Astrocyte of the spinal cord (primary cell): ENCODE results near the gene CRYBB2.
"Not testable (repeated sequence)": the region's sequence is repeated elsewhere in the genome, so short reads cannot be mapped to it uniquely, and the experiment has no call there.

Experiments used
- DNase-seq: peaks from one replicate; pipeline ENCODE4 v3.0.0; 2011; ENCODE audit warnings: low read depth, low spot score
- H3K4me3 ChIP-seq: 2 replicates; pipeline ENCODE4 v1.5.1; 2011; ENCODE audit warnings: low read depth, mild to moderate bottlenecking, low read length, moderate library complexity
- in situ Hi-C: cut with HindIII; loops from 2 replicates; pipeline ENCODE4 v1.10.0; 2017; ENCODE audit warnings: low sequenced_read_pairs
- TF ChIP-seq, protein P1 (sequence below): IDR thresholded peaks from 2 replicates; pipeline ENCODE4 v1.5.1; 2012; ENCODE audit warnings: low read depth, mild to moderate bottlenecking, low read length, inconsistent platforms

The CRYBB2 gene

DNA sequence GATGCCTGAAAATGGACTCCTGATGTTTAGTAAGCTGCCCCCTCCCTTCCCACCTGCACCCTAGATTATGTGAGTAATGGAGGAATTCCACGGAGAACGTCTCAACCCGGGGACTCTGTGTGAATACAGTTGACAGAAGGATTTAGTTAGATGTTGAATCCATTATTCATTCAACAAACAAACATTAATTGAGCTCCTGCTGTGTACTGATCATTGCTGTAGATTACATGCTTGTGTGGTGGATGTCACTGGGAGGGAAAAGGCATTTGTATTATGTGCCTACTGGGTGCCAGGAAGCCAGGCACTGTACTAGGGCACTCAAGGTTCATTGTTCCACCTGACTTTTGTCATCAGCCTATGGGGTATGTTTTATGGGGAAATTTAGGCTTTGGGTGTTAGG, 42.6 kb upstream of the CRYBB2 start:
- TF ChIP-seq, protein P1, sequence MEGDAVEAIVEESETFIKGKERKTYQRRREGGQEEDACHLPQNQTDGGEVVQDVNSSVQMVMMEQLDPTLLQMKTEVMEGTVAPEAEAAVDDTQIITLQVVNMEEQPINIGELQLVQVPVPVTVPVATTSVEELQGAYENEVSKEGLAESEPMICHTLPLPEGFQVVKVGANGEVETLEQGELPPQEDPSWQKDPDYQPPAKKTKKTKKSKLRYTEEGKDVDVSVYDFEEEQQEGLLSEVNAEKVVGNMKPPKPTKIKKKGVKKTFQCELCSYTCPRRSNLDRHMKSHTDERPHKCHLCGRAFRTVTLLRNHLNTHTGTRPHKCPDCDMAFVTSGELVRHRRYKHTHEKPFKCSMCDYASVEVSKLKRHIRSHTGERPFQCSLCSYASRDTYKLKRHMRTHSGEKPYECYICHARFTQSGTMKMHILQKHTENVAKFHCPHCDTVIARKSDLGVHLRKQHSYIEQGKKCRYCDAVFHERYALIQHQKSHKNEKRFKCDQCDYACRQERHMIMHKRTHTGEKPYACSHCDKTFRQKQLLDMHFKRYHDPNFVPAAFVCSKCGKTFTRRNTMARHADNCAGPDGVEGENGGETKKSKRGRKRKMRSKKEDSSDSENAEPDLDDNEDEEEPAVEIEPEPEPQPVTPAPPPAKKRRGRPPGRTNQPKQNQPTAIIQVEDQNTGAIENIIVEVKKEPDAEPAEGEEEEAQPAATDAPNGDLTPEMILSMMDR: no peak
- H3K4me3 ChIP-seq: no peak overlapping the region
- no peak for DNase-seq
- in situ Hi-C loops: no loop called here

DNA sequence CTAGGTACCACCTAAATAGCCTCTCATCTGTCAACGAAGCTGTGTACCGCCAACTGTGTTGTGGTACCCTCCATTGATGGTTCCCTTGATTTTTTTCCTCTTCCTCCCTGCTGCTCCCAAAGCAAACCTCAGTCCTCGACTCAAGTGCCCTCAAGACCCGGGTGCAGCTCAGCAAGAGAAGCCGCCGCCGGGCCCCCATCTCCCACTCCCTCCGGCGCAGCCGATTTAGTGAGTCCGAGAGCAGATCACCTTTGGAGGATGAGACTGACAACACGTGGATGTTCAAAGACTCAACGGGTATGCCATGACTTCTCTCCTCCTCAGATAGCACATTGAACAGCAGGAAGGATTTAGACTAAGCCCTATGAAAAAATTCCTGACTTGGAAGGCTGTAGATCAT, 42.2 kb upstream of the CRYBB2 start:
- H3K4me3 ChIP-seq: no peak overlapping the region
- TF ChIP-seq, protein P1: no peak
- in situ Hi-C loops: no loop called here
- no peak for DNase-seq

DNA sequence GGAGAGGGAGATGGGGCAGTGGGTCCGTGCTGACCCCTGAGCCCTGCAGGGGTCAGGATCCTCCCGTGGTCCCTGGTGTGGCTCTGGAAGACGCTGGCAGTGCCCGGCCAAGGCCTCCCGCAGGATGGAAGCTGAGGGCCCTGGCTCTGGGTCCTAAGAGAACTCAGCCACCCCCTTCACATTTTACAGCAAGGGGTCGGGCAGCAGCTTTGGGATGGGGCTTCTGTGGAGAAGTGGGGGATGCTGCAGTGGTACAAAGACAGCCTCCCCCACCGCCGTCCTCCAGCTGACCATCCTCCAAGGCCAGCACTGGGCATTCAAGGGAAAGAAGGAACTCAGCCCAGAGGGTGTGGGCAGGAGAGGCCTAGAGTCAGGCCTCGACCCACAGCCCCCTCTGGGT, 41.5 kb upstream of the CRYBB2 start:
- DNase-seq: no peak
- no peak overlapping the region for H3K4me3 ChIP-seq
- TF ChIP-seq, protein P1: no peak
- in situ Hi-C loops: no loop called here

DNA sequence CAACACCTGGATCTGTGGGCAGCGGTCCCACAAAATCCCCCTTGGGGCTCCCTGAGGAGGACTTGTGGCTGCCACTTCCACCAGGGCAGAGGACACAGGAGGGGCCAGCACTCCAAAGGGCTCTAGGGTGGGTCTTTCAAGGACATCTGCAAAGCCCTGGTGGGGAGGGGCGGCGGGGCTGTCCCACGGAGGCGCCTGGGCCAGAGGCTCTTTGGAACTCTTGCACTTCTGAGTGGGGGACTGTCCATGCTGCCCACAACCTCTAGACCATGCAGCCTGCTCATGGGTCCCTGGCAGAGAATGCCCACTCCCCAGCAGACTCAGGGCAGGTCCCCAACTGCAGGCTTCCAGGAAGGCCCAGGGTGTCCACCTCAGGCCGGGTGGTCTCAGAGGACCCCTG, 41.1 kb upstream of the CRYBB2 start:
- H3K4me3 ChIP-seq, in situ Hi-C loops, DNase-seq: not testable (repeated sequence)

DNA sequence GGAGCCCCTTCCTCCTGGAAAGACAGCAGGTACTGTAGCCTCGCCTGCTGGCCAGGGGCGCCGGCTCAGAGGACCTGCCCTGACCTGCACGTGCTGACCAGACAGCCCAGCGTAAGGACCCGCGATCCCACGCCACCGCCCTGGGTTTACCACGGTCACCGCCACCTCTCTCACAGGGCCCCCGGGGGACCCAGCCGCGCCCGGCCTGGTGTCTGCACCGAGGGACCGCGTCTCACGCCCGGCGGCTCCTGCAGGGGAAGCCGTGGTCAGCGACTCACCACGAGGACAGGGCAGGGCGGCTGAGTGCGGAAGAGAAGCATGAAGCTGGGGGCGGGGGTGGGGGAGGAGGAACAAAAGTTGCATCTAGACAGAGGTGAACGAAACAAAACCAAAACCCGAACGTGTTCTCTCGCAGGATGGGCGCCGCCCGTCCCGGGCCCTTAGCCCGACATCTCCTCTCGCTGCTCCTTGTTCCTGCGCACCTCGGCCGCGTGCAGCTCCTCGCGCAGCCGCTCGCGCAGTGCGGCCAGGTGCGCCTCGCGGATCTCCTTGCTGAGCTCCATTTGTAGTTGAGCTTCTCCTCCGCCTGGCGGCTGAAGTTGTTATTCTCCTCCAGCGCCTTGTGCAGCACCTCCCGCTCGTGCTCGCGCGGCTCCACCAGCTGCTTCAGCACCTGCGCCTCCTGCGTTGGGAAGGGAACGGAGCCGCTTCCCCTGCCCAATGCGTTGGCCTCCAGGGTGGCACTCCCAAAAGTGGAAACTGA, 40.4 kb upstream of the CRYBB2 start:
- in situ Hi-C loops, H3K4me3 ChIP-seq: not testable (repeated sequence)

DNA sequence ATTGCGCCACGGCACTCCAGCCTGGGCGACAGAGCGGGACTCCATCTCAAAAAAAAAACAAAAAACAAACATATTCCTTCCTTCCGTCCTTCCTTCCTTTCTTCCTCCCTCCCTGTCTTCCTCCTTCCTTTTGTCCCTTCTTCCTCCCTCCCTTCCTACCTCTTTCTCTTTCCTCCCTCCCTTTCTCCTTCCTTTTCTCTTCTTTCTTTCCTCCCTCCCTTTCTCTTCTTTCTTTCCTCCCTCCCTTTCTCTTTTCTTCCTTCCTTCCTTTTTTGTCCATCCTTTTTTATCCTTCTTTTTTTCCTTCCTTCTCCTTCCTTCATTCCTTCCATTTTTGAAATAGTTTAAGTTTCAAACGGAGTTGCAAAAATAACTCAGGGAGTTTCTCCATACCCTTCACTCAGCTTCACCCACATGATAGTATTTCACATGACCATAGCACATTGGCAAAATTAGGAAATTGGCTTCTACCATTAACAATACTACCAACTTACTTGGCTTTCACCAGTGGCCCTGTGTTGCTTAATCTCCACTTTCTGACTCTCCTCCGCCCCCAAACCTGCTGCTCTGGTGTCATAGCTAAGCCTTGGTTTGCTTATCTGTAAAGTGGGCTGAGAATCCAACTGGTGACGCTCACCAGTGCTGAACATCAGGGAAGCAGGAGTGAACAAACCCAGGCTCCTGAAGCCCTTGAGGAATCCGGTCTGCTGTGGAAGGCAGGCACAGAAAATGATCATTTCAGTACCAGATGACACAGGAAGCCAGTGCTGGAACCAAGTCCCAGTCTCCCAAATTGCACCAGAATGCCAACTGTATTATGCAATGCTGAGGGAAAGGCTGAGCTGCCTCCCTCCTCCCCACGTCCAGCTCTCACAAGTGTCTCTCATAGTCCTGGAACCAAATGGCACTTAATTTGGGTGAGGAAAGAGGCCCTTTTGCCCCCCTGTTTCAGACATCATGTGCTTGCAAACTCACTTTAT, 37.0 kb upstream of the CRYBB2 start:
- in situ Hi-C loops: no loop called here
- TF ChIP-seq, protein P1: no peak
- no peak for DNase-seq
- no peak overlapping the region for H3K4me3 ChIP-seq

More for the DNA sequence above, 40.4 kb upstream of the CRYBB2 start:
- not testable (repeated sequence) for DNase-seq

DNA sequence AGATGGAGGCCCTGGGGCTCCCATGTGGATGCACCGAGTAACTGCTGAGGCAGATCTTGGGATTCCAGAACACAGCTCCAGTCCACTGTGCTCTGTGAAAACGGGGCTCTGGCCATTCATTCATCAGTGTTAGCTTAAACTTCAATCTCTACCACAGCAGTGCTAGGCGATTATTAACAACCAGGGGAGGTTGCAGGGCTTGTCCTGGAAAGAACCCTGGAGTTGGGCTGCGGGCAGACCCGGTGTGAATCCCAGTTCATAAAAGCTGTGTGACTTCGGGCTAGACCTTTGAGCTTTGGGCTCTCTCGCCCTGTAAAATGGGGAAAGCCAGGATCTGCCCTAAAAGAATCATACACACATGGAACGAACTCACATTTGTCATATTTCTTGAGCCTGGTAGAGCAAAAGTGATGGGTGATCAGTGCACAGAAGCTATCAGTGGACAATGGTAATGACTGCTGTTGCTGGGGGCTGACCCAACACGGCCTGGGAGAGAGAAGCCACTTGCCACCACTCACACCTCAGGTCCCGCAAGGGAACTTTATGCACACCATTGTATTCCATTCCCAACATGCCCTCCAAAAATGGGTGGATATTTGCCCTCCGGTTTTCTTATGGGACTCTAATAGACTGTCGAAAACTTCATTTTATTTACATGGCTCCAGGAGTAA, 35.4 kb upstream of the CRYBB2 start:
- TF ChIP-seq, protein P1: no peak
- no peak for DNase-seq
- in situ Hi-C loops: no loop called here
- H3K4me3 ChIP-seq: no peak overlapping the region
